H1 (cell line): ENCODE data around the gene RCOR2. TPM values are rescaled to one million over a fixed set of nuclear protein-coding genes. Genes with fewer than 3 reads are reported as not detected.

Source experiments
- ATF2 ChIP-seq: IDR thresholded peaks from 2 replicates; pipeline ENCODE4 v1.6.1; 2012; ENCODE audit warnings: low read length, inconsistent platforms
- BACH1 ChIP-seq: IDR thresholded peaks from 2 replicates; pipeline ENCODE4 v1.6.1; 2012; ENCODE audit warnings: low read length, improper control_type of control experiment
- CBX8 ChIP-seq: fragments of 300-800, 300-1000 bp; sonication (generic); IDR thresholded peaks from 2 replicates; pipeline ENCODE4 v1.7.1; 2016; ENCODE audit warnings: low read depth, low read length, borderline replicate concordance
- CEBPB ChIP-seq: IDR thresholded peaks from 2 replicates; pipeline ENCODE4 v1.6.1; 2012; ENCODE audit warnings: low read depth, low read length
- CREB1 ChIP-seq: IDR thresholded peaks from 2 replicates; pipeline ENCODE4 v1.6.1; 2012; ENCODE audit warnings: inconsistent platforms
- CTBP2 ChIP-seq: IDR thresholded peaks from 2 replicates; pipeline ENCODE4 v1.7.0; 2011; ENCODE audit warnings: borderline replicate concordance, mild to moderate bottlenecking, moderate library complexity, mixed read lengths, low read length; ENCODE audit not compliant: insufficient read depth, insufficient read length
- EP300 ChIP-seq, 2 experiments: IDR thresholded peaks; 1 replicate in 1 of 2; 2 replicates in 1 of 2; pipeline ENCODE4 v1.6.1; 2011 to 2012; ENCODE audit warnings: low read depth in 2 of 2, low read length in 2 of 2, mild to moderate bottlenecking in 2 of 2, borderline replicate concordance in 1 of 2, inconsistent platforms in 1 of 2, moderate library complexity in 1 of 2
- KDM1A ChIP-seq: fragments of 200-600, 300-600 bp; sonication (generic); IDR thresholded peaks from 2 replicates; pipeline ENCODE4 v1.7.1; 2016; ENCODE audit warnings: mild to moderate bottlenecking, low read length, borderline replicate concordance
- KDM5A ChIP-seq: fragments of 200-600 bp; IDR thresholded peaks from 2 replicates; pipeline ENCODE4 v1.7.1; 2012; ENCODE audit warnings: mild to moderate bottlenecking, low read length, inconsistent platforms, mixed read lengths
- MAFK ChIP-seq: IDR thresholded peaks from 2 replicates; pipeline ENCODE4 v1.6.1; 2012; ENCODE audit warnings: low read depth, mild to moderate bottlenecking, improper control_type of control experiment, low read length
- NANOG ChIP-seq: IDR thresholded peaks from 2 replicates; pipeline ENCODE4 v1.6.1; 2011; ENCODE audit warnings: low read length, low read depth, mild to moderate bottlenecking, inconsistent platforms; ENCODE audit not compliant: insufficient read depth, poor library complexity, severe bottlenecking
- POLR2A ChIP-seq, 2 experiments: IDR thresholded peaks; 1 replicate in 1 of 2; 2 replicates in 1 of 2; pipeline ENCODE4 v1.6.1; 2011; ENCODE audit warnings: low read depth in 2 of 2, low read length in 2 of 2, mild to moderate bottlenecking in 2 of 2; ENCODE audit errors: control extremely low read depth in 1 of 2
- RBBP5 ChIP-seq: IDR thresholded peaks from 2 replicates; pipeline ENCODE4 v1.7.1; 2012; ENCODE audit warnings: low read depth, mild to moderate bottlenecking, inconsistent platforms, low read length, moderate library complexity, borderline replicate concordance
- RXRA ChIP-seq: IDR thresholded peaks from 2 replicates; pipeline ENCODE4 v1.6.1; 2011; ENCODE audit warnings: low read depth, mild to moderate bottlenecking, low read length, moderate library complexity; ENCODE audit not compliant: insufficient read depth
- SIX5 ChIP-seq: IDR thresholded peaks from 2 replicates; pipeline ENCODE4 v1.6.1; 2011; ENCODE audit warnings: mild to moderate bottlenecking, low read depth, low read length
- SP2 ChIP-seq: IDR thresholded peaks from 2 replicates; pipeline ENCODE4 v1.6.1; 2012; ENCODE audit warnings: mild to moderate bottlenecking, low read length, inconsistent platforms
- SP4 ChIP-seq: IDR thresholded peaks from 2 replicates; pipeline ENCODE4 v1.6.1; 2012; ENCODE audit warnings: low read length, inconsistent platforms
- SUZ12 ChIP-seq: fragments of 200-600 bp; sonication (generic); IDR thresholded peaks from 2 replicates; pipeline ENCODE4 v1.6.1; 2012; ENCODE audit warnings: mild to moderate bottlenecking, inconsistent platforms, low read length, moderate library complexity, mixed read lengths
- TAF1 ChIP-seq: IDR thresholded peaks from 2 replicates; pipeline ENCODE4 v1.6.1; 2011; ENCODE audit warnings: mild to moderate bottlenecking, low read depth, low read length
- TCF12 ChIP-seq: IDR thresholded peaks from 2 replicates; pipeline ENCODE4 v1.6.1; 2011; ENCODE audit warnings: low read depth, mild to moderate bottlenecking, low read length
- TEAD4 ChIP-seq: IDR thresholded peaks from 2 replicates; pipeline ENCODE4 v1.6.1; 2012; ENCODE audit warnings: low read depth, low read length, inconsistent platforms, mixed read lengths
- USF2 ChIP-seq: IDR thresholded peaks from 2 replicates; pipeline ENCODE4 v1.6.1; 2011; ENCODE audit warnings: low read length, improper control_type of control experiment
- polyA plus RNA-seq, 7 experiments: library from polyadenylated mRNA; depleted of rRNA in 3 of 7; stranded (reverse) in 5 of 7; unstranded in 2 of 7; fragments of >200 nt in 5 of 7; fragments of 200-250 nt in 2 of 7; gene quantifications; 1 replicate in 5 of 7; 2 replicates in 1 of 7; 4 replicates in 1 of 7; pipeline versions ENCODE4 v1.2.1 to v1.2.3, GENCODE V29; 2011 to 2013; ENCODE audit warnings: missing spikeins in 2 of 7, mixed read lengths in 2 of 7
- total RNA-seq: library from RNA; stranded (reverse); fragmentation: NEBNext Ultra II Directional; extraction: Animal tissue kit (Norgen Biotek cat#: 25700); gene quantifications from 2 replicates; pipeline ENCODE4 v1.2.1, GENCODE V29; 2021
- TF ChIP-seq, protein P1 (sequence below): IDR thresholded peaks from 2 replicates; pipeline ENCODE4 v1.6.1; 2012; ENCODE audit warnings: inconsistent platforms

RCOR2 gene
- total and polyA plus RNA-seq, 2 of the 8 experiments (the other 6 are each of a cell fraction or from before 2014, with no cell fraction given), result 54.6 to 78.0 TPM

GRCh38 chr11:63920939-63921417, 4.0 kb upstream of the RCOR2 start (continued):
- TF ChIP-seq SP2 (no peak), TEAD4 (no peak), EP300 (IDR thresholded peaks at IDR 0.05; ENCODE audit: borderline replicate concordance in 1 of 2, low read depth in 2 of 2, low read length in 2 of 2) (peak; percentile 9 to 41; a peak in 1 of 3 replicates), USF2 (no peak), KDM5A (no peak), TAF1 (peak; percentile 38; the same call in 1 of the 2 replicates), MAFK (no peak), RBBP5 (no peak), NANOG (peak; percentile 28), TCF12 (peak; percentile 73; the same call in 1 of the 2 replicates), SP4 (0 out of 2 replicates have a peak, but pooled peaks have one; percentile 40), POLR2A (IDR thresholded peaks at IDR 0.05; ENCODE audit: control extremely low read depth in 1 of 2, low read depth in 2 of 2, low read length in 2 of 2) (no peak), CBX8 (no peak), CREB1 (no peak), CTBP2 (peak; percentile 46), CEBPB (no peak), BACH1 (no peak), RXRA (no peak), ATF2 (no peak), SIX5 (no peak), KDM1A (no peak), SUZ12 (no peak)
- TF ChIP-seq, protein P1, sequence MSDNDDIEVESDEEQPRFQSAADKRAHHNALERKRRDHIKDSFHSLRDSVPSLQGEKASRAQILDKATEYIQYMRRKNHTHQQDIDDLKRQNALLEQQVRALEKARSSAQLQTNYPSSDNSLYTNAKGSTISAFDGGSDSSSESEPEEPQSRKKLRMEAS, result peak; percentile 78
